HG02943 (cell line): ENCODE results near the gene RIPOR2.

Experiments
- ATAC-seq: cut with Tn5 transposase; IDR thresholded peaks from one replicate; pipeline ENCODE4 v1.9.1; 2021; ENCODE audit warnings: mild to moderate bottlenecking, low read depth, moderate library complexity; ENCODE audit not compliant: unreplicated experiment

RIPOR2 gene

GRCh38 chr6:24935366-24936152 lies at the start of gene RIPOR2:
Gene RIPOR2, minus strand, starts transcription at chr6:24935960. Its CDS starts 62 bp downstream, at chr6:24935898.
- ATAC-seq = no peak

- no peak for ATAC-seq
These were observed 49.6 kb upstream of the RIPOR2 start for GRCh38 chr6:24985323-24985722.

GRCh38 chr6:24982231-24982630 lies 46.5 kb upstream of the RIPOR2 start:
- no peak for ATAC-seq

- ATAC-seq = no peak
These were observed 45.6 kb upstream of the RIPOR2 start for GRCh38 chr6:24981386-24981760.

GRCh38 chr6:24980507-24981385 lies 45.0 kb upstream of the RIPOR2 start:
- no peak for ATAC-seq

GRCh38 chr6:24979176-24979575 lies 43.4 kb upstream of the RIPOR2 start:
- ATAC-seq = no peak

GRCh38 chr6:24974182-24975171 lies 38.7 kb upstream of the RIPOR2 start:
- ATAC-seq = no peak

- no peak for ATAC-seq
These were observed 36.7 kb upstream of the RIPOR2 start for GRCh38 chr6:24972311-24972958.

- no peak for ATAC-seq
These were observed 35.3 kb upstream of the RIPOR2 start for GRCh38 chr6:24971067-24971466.

GRCh38 chr6:24969343-24969860 lies 33.6 kb upstream of the RIPOR2 start:
- ATAC-seq = no peak

- ATAC-seq = no peak
These were observed 33.0 kb upstream of the RIPOR2 start for GRCh38 chr6:24968783-24969182.

- no peak for ATAC-seq
These were observed 31.5 kb upstream of the RIPOR2 start for GRCh38 chr6:24967211-24967610.

- ATAC-seq = no peak
These were observed 30.6 kb upstream of the RIPOR2 start for GRCh38 chr6:24966381-24966780.

GRCh38 chr6:24963887-24964570 lies 28.3 kb upstream of the RIPOR2 start:
- ATAC-seq = no peak

- ATAC-seq = no peak
These were observed 27.6 kb upstream of the RIPOR2 start for GRCh38 chr6:24963339-24963738.

- ATAC-seq = no peak
These were observed 26.1 kb upstream of the RIPOR2 start for GRCh38 chr6:24961852-24962251.

- ATAC-seq = no peak
These were observed 25.3 kb upstream of the RIPOR2 start for GRCh38 chr6:24960991-24961475.

GRCh38 chr6:24959319-24959718 lies 23.6 kb upstream of the RIPOR2 start:
- no peak for ATAC-seq

GRCh38 chr6:24957199-24957598 lies 21.4 kb upstream of the RIPOR2 start:
- ATAC-seq = no peak
